22Rv1 (cell line): ENCODE measurements around the gene FOSL1.

ENCODE experiments used
- H3K27ac ChIP-seq: fragments of 450-650 bp; 2 replicates; pipeline ENCODE4 v1.5.1; 2017
- CTCF ChIP-seq: fragments of 450-650 bp; IDR thresholded peaks from 2 replicates; pipeline ENCODE4 v1.5.1; 2017; ENCODE audit warnings: mild to moderate bottlenecking
- ZFX ChIP-seq: fragments of 450-650 bp; IDR thresholded peaks from 2 replicates; pipeline ENCODE4 v1.6.1; 2017; ENCODE audit warnings: antibody characterized with exemption, borderline replicate concordance

Gene FOSL1

GRCh38 chr11:65854852-65855837, 45.0 kb downstream of the FOSL1 start:
- peak overlapping the region; percentile 99 for H3K27ac ChIP-seq
- TF ChIP-seq CTCF (no peak), ZFX (no peak)

GRCh38 chr11:65854161-65854592, 46.0 kb downstream of the FOSL1 start:
- TF ChIP-seq ZFX (no peak), CTCF (no peak)
- H3K27ac ChIP-seq = peak overlapping the region; percentile 99; the same call in 1 of the 2 replicates

GRCh38 chr11:65853246-65853979, 46.8 kb downstream of the FOSL1 start:
- peak overlapping the region; percentile 4; the same call in 1 of the 2 replicates for H3K27ac ChIP-seq
- TF ChIP-seq ZFX = no peak
- no peak for TF ChIP-seq CTCF

GRCh38 chr11:65852508-65853245, 47.5 kb downstream of the FOSL1 start:
- TF ChIP-seq ZFX = no peak
- TF ChIP-seq CTCF = no peak; the same call in 1 of the 2 replicates

GRCh38 chr11:65851811-65852507, 48.2 kb downstream of the FOSL1 start:
- 0 out of 2 replicates have a peak overlapping the region, but pooled peaks have one; percentile 4 for H3K27ac ChIP-seq
- TF ChIP-seq CTCF (no peak), ZFX (no peak)

More at GRCh38 chr11:65852508-65853245, 47.5 kb downstream of the FOSL1 start:
- 0 out of 2 replicates have a peak overlapping the region, but pooled peaks have one; percentile 4 for H3K27ac ChIP-seq

- no peak overlapping the region; the same call in 1 of the 2 replicates for H3K27ac ChIP-seq
- TF ChIP-seq CTCF (peak; percentile 61), ZFX (no peak)
These were observed 49.1 kb downstream of the FOSL1 start for GRCh38 chr11:65851083-65851579.
